ENCODE results near the gene BMF.
"Not testable (repeated sequence)": the region's sequence is repeated elsewhere in the genome, so short reads cannot be mapped to it uniquely, and the experiment has no call there.

The BMF gene

DNA sequence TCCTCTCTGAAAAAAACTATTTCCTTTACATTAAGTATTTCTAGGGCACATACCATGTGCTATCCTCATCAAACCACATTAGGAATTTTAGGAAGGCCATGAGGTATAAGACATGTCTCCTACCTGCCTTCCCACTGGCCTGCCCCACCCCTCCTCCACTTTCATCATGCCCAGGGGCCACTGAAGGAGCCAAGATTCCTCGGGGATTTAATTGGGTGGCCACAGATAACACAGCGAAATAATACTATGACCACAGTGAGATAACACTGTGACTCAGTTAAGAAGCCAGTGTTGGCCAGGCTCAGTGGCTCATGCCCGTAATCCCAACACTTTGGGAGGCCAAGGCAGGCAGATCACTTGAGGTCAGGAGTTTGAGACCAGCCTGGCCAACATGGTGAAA lies 9.8 kb upstream of the BMF start:
- no peak overlapping the region for H3K27ac Mint-ChIP-seq
- H3K9me3 Mint-ChIP-seq = no peaks in the 10 kb centered on the region
- H3K36me3 Mint-ChIP-seq (ENCODE audit: low read depth) = no peaks in the 10 kb centered on the region
- H3K4me3 Mint-ChIP-seq = no peak overlapping the region
- no peaks in the 10 kb centered on the region for H3K27me3 Mint-ChIP-seq (ENCODE audit: low read depth)
- H3K4me1 Mint-ChIP-seq = peaks cover 6% of the 10 kb centered on the region
- TF ChIP-seq, protein P1, sequence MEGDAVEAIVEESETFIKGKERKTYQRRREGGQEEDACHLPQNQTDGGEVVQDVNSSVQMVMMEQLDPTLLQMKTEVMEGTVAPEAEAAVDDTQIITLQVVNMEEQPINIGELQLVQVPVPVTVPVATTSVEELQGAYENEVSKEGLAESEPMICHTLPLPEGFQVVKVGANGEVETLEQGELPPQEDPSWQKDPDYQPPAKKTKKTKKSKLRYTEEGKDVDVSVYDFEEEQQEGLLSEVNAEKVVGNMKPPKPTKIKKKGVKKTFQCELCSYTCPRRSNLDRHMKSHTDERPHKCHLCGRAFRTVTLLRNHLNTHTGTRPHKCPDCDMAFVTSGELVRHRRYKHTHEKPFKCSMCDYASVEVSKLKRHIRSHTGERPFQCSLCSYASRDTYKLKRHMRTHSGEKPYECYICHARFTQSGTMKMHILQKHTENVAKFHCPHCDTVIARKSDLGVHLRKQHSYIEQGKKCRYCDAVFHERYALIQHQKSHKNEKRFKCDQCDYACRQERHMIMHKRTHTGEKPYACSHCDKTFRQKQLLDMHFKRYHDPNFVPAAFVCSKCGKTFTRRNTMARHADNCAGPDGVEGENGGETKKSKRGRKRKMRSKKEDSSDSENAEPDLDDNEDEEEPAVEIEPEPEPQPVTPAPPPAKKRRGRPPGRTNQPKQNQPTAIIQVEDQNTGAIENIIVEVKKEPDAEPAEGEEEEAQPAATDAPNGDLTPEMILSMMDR (IDR thresholded peaks at IDR 0.05; ENCODE audit: unreplicated experiment in 3 of 3) = no peak

DNA sequence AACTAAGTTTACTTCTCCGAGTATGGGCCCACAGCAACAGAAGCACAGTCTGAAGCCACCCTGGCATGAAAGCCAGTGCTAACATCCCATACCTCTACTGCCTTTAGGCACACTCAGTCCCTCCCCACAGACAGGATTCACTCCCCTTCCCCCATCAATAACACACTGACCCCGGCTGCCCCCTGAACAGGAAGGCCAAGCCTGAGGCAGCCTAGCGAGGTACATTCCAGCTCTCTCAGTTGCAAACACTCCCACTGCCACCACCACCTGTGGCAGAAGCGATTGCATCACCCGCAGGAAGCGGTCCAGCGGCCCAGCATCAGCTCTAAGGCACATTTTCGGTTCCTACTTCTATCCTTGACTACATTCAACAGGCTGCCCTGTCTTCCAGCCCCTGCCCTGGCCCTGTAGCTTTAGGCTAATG lies 7.0 kb upstream of the BMF start:
- Mint-ChIP-seq H3K4me1 (peaks cover 17% of the 10 kb centered on the region), H3K36me3 (ENCODE audit: low read depth) (no peaks in the 10 kb centered on the region), H3K27ac (peak overlapping the region in 2 of 3 experiments; percentile 58 to 70), H3K27me3 (ENCODE audit: low read depth) (peaks cover 4% of the 10 kb centered on the region), H3K9me3 (no peaks in the 10 kb centered on the region), H3K4me3 (no peak overlapping the region)
- TF ChIP-seq, protein P1 (IDR thresholded peaks at IDR 0.05; ENCODE audit: unreplicated experiment in 3 of 3) = no peak

DNA sequence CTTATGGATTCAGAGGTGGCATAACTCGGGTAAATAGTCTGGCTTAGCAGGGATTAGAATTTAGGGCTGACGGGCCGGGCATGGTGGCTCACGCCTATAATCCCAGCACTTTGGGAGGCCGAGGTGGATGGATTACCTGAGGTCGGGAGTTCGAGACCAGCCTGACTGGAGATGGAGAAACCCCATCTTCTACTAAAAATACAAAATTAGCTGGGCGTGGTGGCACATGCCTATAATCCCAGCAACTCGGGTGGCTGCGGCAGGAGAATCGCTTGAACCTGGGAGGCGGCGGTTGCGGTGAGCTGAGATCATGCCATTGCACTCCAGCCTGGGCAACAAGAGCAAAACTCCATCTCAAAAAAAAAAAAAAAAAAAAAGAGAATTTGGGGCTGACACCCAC lies 6.4 kb upstream of the BMF start:
- H3K4me1 Mint-ChIP-seq = peaks cover 17% of the 10 kb centered on the region
- H3K4me3 Mint-ChIP-seq; H3K36me3 Mint-ChIP-seq (ENCODE audit: low read depth); H3K9me3 Mint-ChIP-seq; H3K27me3 Mint-ChIP-seq (ENCODE audit: low read depth): not testable (repeated sequence)
- peak overlapping the region in 1 of 3 experiments; percentile 30 for H3K27ac Mint-ChIP-seq

DNA sequence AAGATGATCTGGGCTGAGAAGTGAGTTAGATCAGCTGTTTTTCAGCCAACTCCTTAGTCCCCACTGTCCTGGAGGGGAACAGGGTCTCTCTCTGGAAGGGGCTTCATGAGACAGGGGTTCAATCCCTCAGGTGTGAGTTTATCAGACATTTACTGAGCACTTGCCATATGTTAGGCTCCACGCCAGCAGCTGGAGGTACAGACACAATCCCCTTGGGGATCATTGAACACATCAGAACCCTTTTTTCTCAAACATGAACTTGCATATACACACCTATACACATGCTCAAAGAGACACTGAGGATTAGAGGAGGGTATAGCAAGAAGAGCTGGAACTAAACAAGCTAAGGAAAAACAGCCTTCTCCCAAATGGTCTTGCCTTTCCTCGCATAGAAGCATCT lies 5.5 kb upstream of the BMF start:
- TF ChIP-seq, protein P1 (IDR thresholded peaks at IDR 0.05; ENCODE audit: unreplicated experiment in 3 of 3) = no peak
- Mint-ChIP-seq H3K4me3 (no peak overlapping the region), H3K27me3 (ENCODE audit: low read depth) (peaks cover 4% of the 10 kb centered on the region), H3K36me3 (ENCODE audit: low read depth) (no peaks in the 10 kb centered on the region), H3K27ac (peak overlapping the region in 1 of 3 experiments; percentile 30), H3K4me1 (peaks cover 20% of the 10 kb centered on the region), H3K9me3 (no peaks in the 10 kb centered on the region)

DNA sequence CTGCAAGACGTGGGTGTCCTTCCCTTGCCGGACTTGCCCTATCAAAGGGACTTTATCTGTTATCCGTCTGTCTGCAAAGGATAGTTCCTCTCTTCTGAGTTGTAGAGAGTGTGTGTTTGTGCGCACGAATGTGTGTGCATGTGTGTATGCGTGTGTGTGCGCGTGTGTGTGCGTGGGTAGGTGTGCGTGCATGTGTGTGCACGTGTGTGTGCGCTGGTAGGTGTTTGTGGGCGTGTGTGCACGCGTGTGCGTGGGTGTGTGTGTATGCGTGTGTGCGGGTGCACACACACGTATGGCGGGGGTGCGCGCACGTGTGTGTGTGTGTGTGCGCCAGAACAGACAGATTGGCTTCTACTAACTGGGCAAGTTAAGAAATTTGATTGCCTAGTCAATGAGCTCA lies 4.1 kb upstream of the BMF start:
- H3K36me3 Mint-ChIP-seq (ENCODE audit: low read depth) = no peaks in the 10 kb centered on the region
- peak overlapping the region; percentile 3 to 62 (median 19) for H3K27ac Mint-ChIP-seq
- H3K27me3 Mint-ChIP-seq (ENCODE audit: low read depth) = peaks cover 8% of the 10 kb centered on the region
- H3K4me3 Mint-ChIP-seq = peak overlapping the region in 1 of 3 experiments; percentile 16
- H3K4me1 Mint-ChIP-seq = peaks cover 25% of the 10 kb centered on the region
- TF ChIP-seq, protein P1 (IDR thresholded peaks at IDR 0.05; ENCODE audit: unreplicated experiment in 3 of 3) = no peak
- H3K9me3 Mint-ChIP-seq = no peaks in the 10 kb centered on the region

DNA sequence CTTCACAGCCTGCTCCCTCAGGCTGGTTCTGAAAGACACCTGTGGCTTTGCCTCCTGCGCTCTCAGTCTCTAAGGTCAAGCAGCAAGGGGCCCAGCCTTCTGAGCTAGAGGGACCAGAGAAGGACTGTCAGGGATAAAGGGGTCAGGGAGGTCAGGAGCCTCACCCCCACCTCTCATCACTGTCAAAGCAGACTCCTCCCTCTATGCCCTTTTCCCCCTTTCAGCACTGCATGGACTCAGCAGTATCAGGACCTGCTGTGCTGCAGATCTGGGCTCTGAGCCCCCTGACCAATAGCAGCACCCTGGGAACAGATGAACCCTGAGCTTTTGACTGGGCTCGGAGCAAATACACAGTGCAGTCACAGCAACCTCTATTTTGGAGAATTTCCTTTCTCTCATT lies 3.2 kb upstream of the BMF start:
- H3K4me3 Mint-ChIP-seq = peak overlapping the region; percentile 22 to 71 (median 24)
- peaks cover under 1% of the 10 kb centered on the region for H3K36me3 Mint-ChIP-seq (ENCODE audit: low read depth)

More for the DNA sequence above, 3.2 kb upstream of the BMF start:
- H3K27me3 Mint-ChIP-seq (ENCODE audit: low read depth) = peaks cover 8% of the 10 kb centered on the region
- H3K4me1 Mint-ChIP-seq = peaks cover 32% of the 10 kb centered on the region
- TF ChIP-seq, protein P1 (IDR thresholded peaks at IDR 0.05; ENCODE audit: unreplicated experiment in 3 of 3) = no peak
- peak overlapping the region; percentile 3 to 70 (median 19) for H3K27ac Mint-ChIP-seq
- no peaks in the 10 kb centered on the region for H3K9me3 Mint-ChIP-seq

All from nephron (organoid).